Thoracic aorta (tissue), 2 donors: ENCODE measurements around the gene ERMARD. TPM values are rescaled to one million over a fixed set of nuclear protein-coding genes. Genes with fewer than 3 reads are reported as not detected.

Source experiments
- ATAC-seq: fragments of 150-250 bp; one replicate; pipeline ENCODE4 v1.8.0; 2017; ENCODE audit warnings: low read depth; ENCODE audit not compliant: insufficient number of reproducible peaks, low FRiP score
- DNase-seq: peaks from one replicate; pipeline ENCODE4 v3.0.0-alpha.2; 2020; ENCODE audit warnings: low spot score
- H3K27ac ChIP-seq, 2 donors: fragments of 200-600 bp; sonication (generic); 1 replicate in 1 of 2; 2 replicates in 1 of 2; pipeline ENCODE4 v1.5.1; 2016; ENCODE audit warnings: mild to moderate bottlenecking in 2 of 2, moderate library complexity in 2 of 2
- H3K27me3 ChIP-seq: fragments of 200-600 bp; sonication (generic); replicated peaks from 2 replicates; pipeline ENCODE4 v1.6.0; 2016; ENCODE audit warnings: mild to moderate bottlenecking; ENCODE audit not compliant: insufficient read depth
- H3K36me3 ChIP-seq: fragments of 200-600 bp; sonication (generic); one replicate; pipeline ENCODE4 v1.5.1; 2016
- H3K4me1 ChIP-seq, 2 donors: fragments of 200-600 bp; sonication (generic); 1 replicate in 1 of 2; 2 replicates in 1 of 2; pipeline versions ENCODE4 v1.5.1 to v1.6.0; 2016; ENCODE audit warnings: low read depth in 2 of 2, mild to moderate bottlenecking in 1 of 2; ENCODE audit not compliant: control insufficient read depth in 1 of 2
- H3K4me3 ChIP-seq: fragments of 200-600 bp; sonication (generic); 2 replicates; pipeline ENCODE4 v1.5.1; 2016; ENCODE audit warnings: mild to moderate bottlenecking
- H3K9me3 ChIP-seq: fragments of 200-600 bp; sonication (generic); 2 replicates; pipeline ENCODE4 v1.5.1; 2016
- CTCF ChIP-seq: fragments of 200-600 bp; sonication (generic); IDR thresholded peaks from one replicate; pipeline ENCODE4 v1.5.1; 2019; ENCODE audit warnings: antibody characterized with exemption
- total RNA-seq, 2 donors: library from RNA; depleted of rRNA; stranded (reverse); fragments of >200 nt; gene quantifications; one replicate each; pipeline versions ENCODE4 v1.1.0 to v1.2.3, GENCODE V29; 2016

Gene ERMARD
- total RNA-seq, 2 donors from 2014 or later: 13.7 to 27.1 TPM

GRCh38 chr6:169803271-169803811 is 51.9 kb downstream of the ERMARD start:
- no peaks in the 10 kb centered on the region for H3K4me1 ChIP-seq
- no peaks in the 10 kb centered on the region for H3K36me3 ChIP-seq
- no peaks in the 10 kb centered on the region for H3K27me3 ChIP-seq
- ATAC-seq (no peak), DNase-seq (no peak)
- H3K4me3 ChIP-seq: no peak overlapping the region
- H3K27ac ChIP-seq: no peak overlapping the region
- H3K9me3 ChIP-seq: no peaks in the 10 kb centered on the region
- TF ChIP-seq CTCF: no peak

- Histone ChIP-seq H3K27ac (no peak overlapping the region), H3K4me1 (no peaks in the 10 kb centered on the region), H3K4me3 (no peak overlapping the region), H3K27me3 (no peaks in the 10 kb centered on the region), H3K36me3 (no peaks in the 10 kb centered on the region), H3K9me3 (no peaks in the 10 kb centered on the region)
- DNase-seq: no peak
- ATAC-seq: no peak
- TF ChIP-seq CTCF: no peak
Measured at GRCh38 chr6:169803816-169804340, 52.5 kb downstream of the ERMARD start.

- Histone ChIP-seq H3K9me3 (no peaks in the 10 kb centered on the region), H3K4me1 (no peaks in the 10 kb centered on the region), H3K4me3 (no peak overlapping the region), H3K27ac (no peak overlapping the region), H3K36me3 (no peaks in the 10 kb centered on the region), H3K27me3 (no peaks in the 10 kb centered on the region)
- ATAC-seq (no peak), DNase-seq (no peak)
- TF ChIP-seq CTCF: no peak
Measured at GRCh38 chr6:169804427-169804826, 53.0 kb downstream of the ERMARD start.

- no peaks in the 10 kb centered on the region for H3K27me3 ChIP-seq
- no peaks in the 10 kb centered on the region for H3K36me3 ChIP-seq
- no peak overlapping the region for H3K27ac ChIP-seq
- ATAC-seq (no peak), DNase-seq (no peak)
- no peaks in the 10 kb centered on the region for H3K4me1 ChIP-seq
- no peak overlapping the region for H3K4me3 ChIP-seq
- no peaks in the 10 kb centered on the region for H3K9me3 ChIP-seq
- TF ChIP-seq CTCF: no peak
Measured at GRCh38 chr6:169805242-169805838, 53.9 kb downstream of the ERMARD start.

- ATAC-seq: no peak
- H3K4me3 ChIP-seq: no peak overlapping the region
- H3K27me3 ChIP-seq: no peaks in the 10 kb centered on the region
- H3K36me3 ChIP-seq: no peaks in the 10 kb centered on the region
- DNase-seq: no peak
- H3K9me3 ChIP-seq: no peaks in the 10 kb centered on the region
- H3K27ac ChIP-seq: no peak overlapping the region
- no peak for TF ChIP-seq CTCF
- H3K4me1 ChIP-seq: no peaks in the 10 kb centered on the region
Measured at GRCh38 chr6:169806701-169807100, 55.3 kb downstream of the ERMARD start.
